ENCODE measurements around the gene RTF1.
"Not testable (repeated sequence)": the region's sequence is repeated elsewhere in the genome, so short reads cannot be mapped to it uniquely, and the experiment has no call there.

RTF1 gene

GRCh38 chr15:41416742-41417417 lies at the start of gene RTF1:
TSS of gene RTF1 (plus strand) at chr15:41417095. CDS start at chr15:41417116, 21 bp downstream.
- peak; percentile 68 for DNase-seq

DNA sequence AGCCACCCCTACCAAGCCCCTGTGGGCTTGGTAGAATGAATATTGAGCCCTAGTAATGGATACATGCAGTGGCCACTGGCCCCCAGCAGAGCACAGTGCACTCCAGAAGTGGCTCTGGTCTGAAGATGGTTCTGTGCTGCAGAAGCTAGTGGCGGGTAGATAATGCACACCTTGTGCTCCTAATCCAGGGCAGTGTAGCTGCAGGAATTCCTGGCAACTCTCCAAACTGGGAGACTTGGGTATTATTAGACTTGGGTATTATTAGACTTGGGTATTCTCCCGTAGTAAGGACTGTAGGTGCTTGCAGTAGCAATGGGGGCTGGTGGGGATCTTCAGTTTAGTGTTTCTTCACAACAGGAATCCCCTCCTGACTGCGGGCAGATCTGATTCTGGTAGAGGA lies 49.5 kb upstream of the RTF1 start:
- no peak for DNase-seq

- no peak for DNase-seq
Observed at GRCh38 chr15:41377978-41378377, 38.9 kb upstream of the RTF1 start.

DNA sequence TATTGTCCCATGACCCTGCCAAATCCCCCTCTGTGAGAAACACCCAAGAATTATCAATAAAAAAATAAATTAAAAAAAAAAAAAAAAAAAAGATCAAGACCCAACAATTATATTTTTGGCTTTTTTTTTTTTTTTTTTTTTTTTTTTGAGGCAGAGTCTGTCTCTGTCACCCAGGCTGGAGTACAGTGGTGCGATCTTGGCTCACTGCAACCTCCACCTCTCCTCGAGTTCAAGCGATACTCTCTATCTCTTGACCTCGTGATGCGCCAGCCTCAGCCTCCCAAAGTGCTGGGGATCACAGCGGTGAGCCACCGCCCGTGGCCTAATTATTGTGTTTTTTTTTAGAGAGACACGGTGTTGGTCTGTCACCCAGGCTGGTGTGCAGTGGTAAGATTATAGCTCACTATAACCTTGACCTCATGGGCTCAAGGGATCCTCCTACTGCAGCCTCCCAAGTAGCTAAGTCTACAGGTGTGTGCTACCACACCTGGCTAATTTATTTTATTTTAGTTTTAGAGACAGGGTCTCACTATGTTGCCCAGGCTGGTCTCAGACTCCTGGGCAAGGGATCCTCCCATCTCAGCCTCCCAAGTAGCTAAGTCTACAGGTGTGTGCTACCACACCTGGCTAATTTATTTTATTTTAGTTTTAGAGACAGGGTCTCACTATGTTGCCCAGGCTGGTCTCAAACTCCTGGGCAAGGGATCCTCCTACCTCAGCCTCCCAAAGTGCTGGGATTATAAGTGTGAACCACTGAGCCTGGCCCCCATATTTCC lies 32.7 kb upstream of the RTF1 start:
- not testable (repeated sequence) for DNase-seq

- DNase-seq = no peak
Observed at GRCh38 chr15:41387646-41388045, 29.2 kb upstream of the RTF1 start.

DNA sequence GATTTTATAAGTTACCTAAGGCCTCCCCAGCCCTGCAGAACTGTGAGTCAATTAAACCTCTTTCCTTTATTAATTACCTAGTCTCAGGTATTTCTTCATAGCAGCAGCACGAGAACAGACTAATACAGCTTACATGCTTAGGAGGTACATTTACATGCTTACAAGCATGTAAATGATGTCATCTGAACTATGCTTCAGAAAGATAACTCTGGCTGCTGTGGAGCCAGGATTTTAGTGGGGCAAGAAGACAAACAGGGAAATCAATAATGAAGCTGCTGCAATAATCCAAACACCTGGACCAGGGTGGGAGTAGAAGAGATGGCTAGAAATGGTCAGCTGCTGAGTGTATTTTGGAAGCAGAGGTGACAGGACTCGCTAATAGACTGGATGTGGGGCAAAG lies 24.2 kb upstream of the RTF1 start:
- DNase-seq = no peak

DNA sequence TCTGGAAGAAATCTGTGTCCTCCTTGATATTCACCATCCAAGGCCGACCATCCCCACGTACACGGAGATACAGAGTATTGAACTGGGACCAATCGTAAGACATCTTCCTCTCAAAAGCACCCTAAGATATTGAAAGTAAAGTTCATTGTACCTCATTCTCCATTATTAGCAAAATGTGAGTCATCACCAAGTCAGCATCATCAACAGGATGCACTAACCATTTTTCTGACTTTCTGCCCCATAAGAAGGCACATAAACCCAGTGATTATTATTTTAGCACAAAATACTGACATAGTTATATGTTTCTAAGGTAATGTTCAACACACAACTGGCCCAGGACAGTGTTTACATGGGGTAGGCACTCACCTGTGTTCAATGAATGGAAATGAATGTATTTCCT lies 22.0 kb upstream of the RTF1 start:
- no peak for DNase-seq

- DNase-seq = no peak
Observed at GRCh38 chr15:41396111-41396510, 20.8 kb upstream of the RTF1 start.

DNA sequence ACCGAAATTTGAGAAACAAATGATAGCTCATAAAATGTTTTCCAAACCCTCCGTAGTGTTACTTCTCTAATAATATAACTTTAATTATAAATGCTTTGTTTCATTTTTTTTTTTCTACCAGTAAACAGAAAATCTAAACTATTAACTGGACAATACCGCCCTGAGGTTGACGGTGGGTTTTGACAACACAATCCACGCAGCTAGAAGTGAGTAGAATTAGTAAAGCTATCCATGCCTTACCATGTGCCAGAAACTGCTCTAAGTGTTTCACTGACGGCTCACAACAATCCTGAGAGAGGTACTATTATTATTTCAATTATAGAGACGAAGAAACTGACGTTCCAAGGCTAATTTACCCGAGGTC lies 15.0 kb upstream of the RTF1 start:
- no peak for DNase-seq

- DNase-seq = no peak
Observed at GRCh38 chr15:41407341-41407740, 9.6 kb upstream of the RTF1 start.

DNA sequence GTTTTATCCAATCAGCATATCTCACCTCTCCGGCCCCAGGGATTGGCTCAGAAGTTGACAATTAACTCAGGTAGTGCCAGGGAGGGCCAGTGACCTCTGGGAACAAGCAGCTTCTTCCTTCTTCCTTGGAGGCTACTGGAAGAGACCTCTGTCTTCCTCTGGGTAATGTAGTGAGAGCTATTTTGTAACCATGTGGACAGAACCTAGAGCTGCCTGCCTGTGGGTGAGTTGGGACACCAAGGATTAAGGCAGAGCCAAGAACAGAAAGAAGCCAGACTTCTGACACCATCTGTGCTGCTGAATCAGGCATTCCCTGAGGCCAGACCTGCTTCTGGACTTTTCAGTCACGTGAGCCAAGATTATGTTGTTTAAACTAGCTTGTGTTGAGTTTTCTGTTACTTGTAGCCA lies 8.7 kb upstream of the RTF1 start:
- no peak for DNase-seq

DNA sequence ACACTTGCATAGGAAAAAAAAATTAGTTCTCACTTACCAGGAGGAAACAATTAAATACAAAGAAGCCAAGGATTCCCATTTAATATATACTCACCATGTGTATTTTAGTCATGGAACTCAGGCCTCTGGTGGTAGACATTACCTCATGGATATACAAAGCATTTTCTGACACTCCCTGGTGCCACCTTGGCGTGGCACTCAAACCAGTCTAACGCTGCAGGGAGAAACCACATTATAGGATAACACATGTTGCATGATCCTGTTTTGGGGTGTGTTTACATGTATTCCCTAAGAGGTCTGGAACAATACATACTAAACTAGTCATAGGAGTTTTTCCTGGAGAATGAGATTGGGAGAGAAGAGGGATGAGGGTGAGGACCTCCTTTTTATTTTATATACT lies 5.9 kb upstream of the RTF1 start:
- DNase-seq = no peak

DNA sequence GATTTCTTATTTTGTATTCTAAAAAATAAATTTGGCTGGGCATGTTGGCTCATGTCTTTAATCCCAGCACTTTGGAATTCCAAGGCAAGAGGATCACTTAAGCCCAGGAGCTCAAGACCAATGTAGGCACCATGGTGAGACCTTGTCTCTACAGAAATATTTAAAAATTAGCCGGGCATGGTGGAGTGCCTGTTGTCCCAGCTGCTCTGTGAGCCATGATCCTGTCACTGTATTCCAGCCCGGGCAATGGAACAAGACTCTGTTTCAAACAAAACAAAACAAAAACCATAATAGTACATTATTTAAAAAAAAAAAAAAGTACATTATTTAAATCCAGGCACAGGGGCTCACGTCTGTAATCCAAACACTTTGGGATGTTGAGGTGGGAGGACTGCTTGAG lies 5.5 kb upstream of the RTF1 start:
- no peak for DNase-seq

DNA sequence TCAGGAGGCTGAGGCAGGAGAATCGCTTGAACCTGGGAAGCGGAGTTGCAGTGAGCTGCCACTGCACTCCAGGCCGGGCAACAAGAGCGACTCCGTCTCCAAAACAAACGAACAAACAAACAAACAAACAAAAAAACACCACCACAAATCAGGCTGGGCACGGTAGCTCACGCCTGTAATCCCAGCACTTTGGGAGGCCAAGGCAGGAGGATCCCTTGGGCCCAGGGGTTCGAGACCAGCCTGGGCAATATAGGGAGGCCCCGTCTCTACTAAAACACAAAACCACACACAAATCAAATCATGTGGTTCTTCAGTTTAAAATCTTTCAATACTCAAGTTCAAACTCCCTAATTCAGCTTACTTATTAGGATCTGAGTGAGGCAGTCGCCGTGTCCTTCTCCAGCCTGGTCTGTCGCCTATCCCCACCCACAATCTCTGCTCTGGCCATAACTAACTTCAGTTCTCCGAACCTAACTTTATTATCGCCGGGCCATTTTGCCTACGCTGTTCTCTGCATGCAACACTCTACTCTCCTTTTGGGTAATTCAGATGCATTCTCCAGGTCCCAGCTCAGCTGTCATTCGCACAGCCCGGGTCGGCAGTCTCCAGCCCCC lies 660 bp upstream of the RTF1 start:
- no peak for DNase-seq

DNA sequence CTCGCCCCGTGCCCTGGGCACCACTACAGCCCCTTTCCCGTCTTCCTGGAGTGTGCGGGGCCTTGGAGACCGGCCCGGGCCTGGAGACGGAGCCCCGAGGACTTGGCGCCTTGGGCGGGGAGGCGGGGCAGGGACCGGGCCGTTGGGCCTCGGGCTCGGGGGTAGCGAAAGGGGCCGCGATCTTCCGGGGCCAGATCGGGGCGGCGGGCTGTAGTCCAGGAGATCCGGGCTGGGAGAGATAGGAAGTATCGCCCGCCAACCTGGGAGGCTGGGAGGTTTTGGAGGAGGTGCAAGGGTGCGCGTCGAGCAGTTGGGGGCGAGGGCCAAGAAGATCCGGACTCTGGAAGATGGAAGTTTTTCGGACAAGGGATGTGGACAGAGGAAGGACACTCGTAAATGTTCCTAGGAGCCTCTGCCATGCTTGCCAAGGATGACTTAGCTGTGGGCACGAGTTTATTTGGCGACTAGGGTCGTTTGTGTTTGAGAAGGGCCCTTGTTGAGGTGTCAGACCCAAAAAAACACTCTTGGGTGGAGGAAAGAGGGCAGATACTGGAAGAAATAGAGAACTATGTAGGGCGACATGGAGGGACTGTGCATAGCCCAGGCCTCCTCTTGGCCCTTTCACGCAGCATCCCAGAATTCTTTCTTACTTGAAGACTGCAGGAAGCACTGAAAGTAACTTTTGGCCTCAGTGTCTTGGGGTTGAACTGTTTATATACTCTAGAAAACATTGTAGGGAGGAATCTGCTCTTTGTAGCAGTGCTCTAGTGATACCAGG lies 712 bp downstream of the RTF1 start:
- no peak for DNase-seq

DNA sequence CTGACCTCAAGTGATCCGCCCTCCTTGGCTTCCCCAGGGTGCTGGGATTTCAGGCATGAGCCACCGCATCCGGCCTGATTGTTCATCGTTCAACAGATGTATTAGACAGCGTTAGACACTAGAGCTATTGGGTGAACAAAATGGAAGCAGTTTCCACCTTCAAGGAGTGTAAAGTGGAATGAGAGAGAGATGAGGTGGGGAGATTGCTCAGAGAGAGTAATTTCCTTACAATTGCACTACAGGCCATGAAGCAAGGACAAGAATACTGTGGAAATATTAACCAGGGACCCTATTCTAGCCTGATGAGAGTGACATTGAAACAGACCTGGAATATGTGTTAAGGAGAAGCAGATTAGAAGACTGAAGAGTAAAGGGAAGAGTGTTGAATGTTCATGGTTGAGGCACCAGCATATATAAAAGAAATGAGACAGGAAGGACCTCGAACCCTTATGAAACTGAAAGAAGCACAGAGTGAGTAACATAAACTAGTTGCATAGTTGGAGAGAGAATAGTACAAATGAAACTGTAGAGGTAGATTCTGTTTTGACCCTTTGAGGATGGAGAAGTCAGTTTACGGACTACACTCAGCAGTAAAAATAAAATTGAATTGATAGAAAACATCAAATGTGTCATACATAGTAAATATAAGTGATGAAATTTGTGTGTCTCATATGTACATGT lies 7.2 kb downstream of the RTF1 start:
- no peak for DNase-seq

DNA sequence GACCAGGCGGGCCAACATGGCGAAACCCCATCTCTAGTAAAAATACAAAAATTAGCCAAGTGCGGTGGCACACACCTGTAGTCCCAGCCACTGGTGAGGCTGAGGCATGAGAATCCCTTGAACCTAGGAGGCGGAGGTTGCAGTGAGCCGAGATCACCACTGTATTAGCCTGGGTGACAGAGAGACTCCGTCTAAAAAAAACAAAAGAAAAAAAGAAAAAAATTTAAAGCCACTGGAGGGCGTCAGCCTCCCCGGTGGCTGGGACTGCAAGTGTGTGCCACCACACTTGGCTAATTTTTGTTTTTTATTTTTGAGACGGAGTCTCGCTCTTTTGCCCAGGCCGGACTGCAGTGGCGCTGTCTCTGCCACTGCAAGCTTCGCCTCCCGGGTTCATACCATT lies 7.9 kb downstream of the RTF1 start:
- no peak for DNase-seq

DNA sequence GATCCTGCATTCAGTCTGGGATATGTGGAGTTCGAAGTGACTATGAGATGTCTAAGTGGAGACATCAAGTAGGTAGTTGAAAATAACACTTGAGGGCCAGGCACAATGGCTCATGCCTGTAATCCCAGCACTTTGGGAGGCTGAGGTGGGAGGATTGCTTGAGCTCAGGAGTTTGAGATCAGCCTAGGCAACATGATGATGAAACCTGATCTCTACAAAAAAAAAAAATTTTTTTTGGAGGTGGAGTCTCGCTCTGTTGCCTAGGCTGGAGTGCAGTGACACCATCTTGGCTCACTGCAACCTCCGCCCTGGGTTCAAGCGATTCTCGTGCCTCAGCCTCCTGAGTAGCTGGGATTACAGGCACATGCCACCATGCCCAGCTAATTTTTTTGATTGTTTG lies 9.0 kb downstream of the RTF1 start:
- not testable (repeated sequence) for DNase-seq

DNA sequence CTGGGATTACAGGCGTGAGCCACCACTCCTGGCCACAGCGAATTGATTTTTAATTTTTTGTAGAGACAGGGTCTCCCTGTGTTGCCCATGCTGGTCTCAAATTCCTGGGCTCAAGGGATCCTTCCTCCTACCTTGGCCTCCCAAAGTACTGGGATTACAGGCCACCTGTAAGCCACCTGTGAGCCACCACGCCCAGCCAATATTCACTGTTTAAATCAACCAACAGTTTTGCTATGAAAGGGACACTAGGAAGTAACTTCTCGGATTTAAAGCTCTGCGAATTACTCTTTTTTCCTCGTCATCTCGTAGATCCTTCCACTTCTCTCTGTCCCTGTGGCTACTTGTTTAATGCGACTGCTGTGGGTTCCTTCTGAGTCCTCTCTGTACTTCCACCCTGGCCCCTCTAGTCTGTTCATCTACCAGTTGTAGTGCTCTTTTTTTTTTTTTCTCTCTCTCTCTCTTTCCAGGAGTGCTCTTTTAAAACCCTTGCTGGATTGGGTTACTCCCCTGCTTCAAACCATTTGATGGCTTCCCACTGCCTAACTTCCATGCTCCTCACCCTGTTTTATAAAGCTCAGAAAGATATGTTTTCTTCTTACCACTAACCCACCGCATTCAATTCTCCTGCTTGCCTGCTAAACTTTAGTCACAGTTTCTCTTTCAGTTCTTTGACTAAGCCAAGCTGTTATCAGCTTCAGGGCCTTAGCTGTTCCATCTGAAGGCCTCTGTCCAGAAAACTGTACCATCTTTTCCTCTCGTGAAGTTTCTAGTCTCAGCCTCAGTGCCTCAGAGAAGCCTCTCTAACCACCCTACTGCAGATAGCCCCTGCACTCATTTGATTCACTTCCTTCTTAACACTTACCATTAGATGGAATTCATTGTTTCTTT lies 12.4 kb downstream of the RTF1 start:
- DNase-seq = no peak

GRCh38 chr15:41435037-41435786 lies 18.3 kb downstream of the RTF1 start:
- DNase-seq = no peak

DNA sequence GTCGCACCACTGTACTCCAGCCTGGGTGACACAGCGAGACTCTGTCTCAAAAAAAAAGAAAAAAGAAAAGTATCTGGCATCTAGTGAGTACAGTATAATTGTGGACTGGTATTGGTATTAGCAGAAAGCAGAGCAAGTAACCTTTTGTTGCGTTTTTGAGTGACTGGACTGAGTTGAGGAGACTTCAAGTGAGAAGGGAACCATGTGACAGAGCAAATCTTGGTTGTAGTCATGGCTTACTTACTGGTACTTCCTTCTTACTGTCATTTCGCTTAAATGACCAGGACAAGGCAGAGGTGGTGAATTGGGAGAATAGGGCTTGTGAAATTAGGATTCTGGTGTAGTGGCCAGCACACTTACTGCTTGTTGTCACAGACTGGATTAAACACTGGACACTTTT lies 20.6 kb downstream of the RTF1 start:
- DNase-seq = no peak
